ENCODE results near the gene DNAJC11.

The DNAJC11 gene

DNA sequence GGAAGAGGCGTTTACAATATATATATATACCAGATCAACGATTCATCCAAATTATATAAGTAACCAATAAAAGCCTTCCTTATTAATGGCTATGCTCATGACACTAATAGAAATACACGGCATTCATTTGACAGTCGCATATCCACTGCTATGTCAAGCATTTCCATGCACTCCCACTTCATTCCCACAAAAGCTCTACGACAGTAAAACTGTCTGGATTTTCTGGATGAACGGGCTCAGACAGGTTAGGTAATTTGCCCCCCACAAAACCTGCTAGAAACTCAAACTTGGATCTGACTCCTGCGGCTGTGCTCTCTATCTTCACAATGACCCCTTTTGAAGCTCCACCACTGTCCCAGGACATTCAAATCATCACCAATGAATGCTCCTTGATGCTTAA is 11.4 kb downstream of the DNAJC11 start:
- ChIA-PET CTCF (interaction anchor here (0.8 to 4.0 kb wide), 3 partner anchors 11 to 29 kb away, joined by 3 to 35 read pairs (median 3); partner anchors contain the start of gene DNAJC11), POLR2A (no interaction called here)
- H3K4me3 ChIP-seq (ENCODE audit: low read depth, low read length): no peak overlapping the region
- TF ChIP-seq, protein P1, sequence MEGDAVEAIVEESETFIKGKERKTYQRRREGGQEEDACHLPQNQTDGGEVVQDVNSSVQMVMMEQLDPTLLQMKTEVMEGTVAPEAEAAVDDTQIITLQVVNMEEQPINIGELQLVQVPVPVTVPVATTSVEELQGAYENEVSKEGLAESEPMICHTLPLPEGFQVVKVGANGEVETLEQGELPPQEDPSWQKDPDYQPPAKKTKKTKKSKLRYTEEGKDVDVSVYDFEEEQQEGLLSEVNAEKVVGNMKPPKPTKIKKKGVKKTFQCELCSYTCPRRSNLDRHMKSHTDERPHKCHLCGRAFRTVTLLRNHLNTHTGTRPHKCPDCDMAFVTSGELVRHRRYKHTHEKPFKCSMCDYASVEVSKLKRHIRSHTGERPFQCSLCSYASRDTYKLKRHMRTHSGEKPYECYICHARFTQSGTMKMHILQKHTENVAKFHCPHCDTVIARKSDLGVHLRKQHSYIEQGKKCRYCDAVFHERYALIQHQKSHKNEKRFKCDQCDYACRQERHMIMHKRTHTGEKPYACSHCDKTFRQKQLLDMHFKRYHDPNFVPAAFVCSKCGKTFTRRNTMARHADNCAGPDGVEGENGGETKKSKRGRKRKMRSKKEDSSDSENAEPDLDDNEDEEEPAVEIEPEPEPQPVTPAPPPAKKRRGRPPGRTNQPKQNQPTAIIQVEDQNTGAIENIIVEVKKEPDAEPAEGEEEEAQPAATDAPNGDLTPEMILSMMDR (IDR thresholded peaks at IDR 0.05; ENCODE audit: insufficient read depth, low read length, missing control alignments): no peak
- no peak for DNase-seq (ENCODE audit: low read depth, low spot score)

DNA sequence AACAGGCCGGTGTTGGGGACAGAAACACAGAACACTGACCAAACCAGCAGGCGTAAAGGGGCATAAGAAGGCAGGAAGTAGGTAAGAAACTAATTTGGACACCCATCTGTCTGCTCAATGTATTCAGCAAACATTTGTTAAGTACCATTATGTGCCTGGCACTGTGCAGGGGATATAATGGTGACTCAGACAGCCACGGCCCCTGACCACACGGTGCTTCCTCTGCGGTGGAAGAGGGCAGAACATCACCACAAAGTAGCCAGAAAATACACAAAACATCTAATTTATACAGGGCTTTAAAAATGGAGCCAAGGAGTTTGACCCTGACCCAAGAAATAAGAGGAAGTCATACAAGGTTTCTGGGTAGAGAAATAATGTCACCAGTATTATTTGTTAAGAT is 12.9 kb downstream of the DNAJC11 start:
- POLR2A ChIA-PET: no interaction called here

DNA sequence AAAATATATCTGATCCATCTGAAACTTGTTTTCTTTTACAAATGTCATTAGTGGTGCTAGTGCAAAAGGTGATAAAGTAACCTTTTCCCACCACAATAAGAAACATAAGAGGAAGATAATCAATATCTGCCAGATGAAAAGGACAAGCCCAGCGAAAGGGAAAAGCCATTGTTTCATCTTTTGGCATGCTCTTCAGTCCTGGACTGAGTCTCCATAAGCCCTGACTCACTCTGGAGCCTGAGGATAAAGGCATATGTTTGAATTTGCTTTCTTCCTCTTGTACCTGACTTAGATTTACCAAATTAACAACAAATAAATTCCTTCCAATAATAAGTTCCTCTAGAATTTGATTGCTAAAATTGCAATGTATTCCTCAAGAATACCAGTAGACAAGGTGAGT is 13.6 kb downstream of the DNAJC11 start:
- POLR2A ChIA-PET: interaction anchor here (0.6 kb wide), 1 partner anchor 13 kb away, joined by 4 read pairs; the partner anchor contains the start of gene DNAJC11
- TF ChIP-seq, protein P1 (IDR thresholded peaks at IDR 0.05; ENCODE audit: insufficient read depth, low read length, missing control alignments): no peak
- CTCF ChIA-PET: interaction anchor here (2.4 to 4.8 kb wide), 2 partner anchors 10 to 13 kb away, joined by 8 to 47 read pairs; partner anchors contain the start of gene DNAJC11
- H3K4me3 ChIP-seq (ENCODE audit: low read depth, low read length): no peak overlapping the region
- no peak for DNase-seq (ENCODE audit: low read depth, low spot score)

More for the DNA sequence above, 12.9 kb downstream of the DNAJC11 start:
- no peak overlapping the region for H3K4me3 ChIP-seq (ENCODE audit: low read depth, low read length)
- TF ChIP-seq, protein P1 (IDR thresholded peaks at IDR 0.05; ENCODE audit: insufficient read depth, low read length, missing control alignments): no peak
- no peak for DNase-seq (ENCODE audit: low read depth, low spot score)
- CTCF ChIA-PET: interaction anchor here (4.8 kb wide), 1 partner anchor 12 kb away, joined by 47 read pairs; the partner anchor contains the start of gene DNAJC11

DNA sequence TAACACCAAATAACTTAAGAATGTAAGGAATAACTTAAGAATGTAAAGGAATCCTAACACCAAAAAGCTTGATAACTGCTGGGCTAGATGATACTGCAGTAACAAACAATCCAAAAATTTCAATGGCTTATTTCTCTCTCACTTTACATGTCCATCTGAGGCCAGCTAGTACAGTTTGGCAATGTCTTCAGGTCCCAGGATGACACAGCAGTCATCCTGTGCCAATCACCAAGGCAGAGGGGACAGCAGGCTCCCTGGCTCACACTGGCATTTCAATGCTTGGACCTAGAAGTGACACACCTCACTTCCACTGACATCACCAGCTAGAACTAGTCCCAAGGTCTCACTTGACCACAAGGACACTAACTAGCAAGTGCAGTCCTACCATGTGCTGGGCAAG is 15.3 kb downstream of the DNAJC11 start:
- POLR2A ChIA-PET: interaction anchor here (0.7 kb wide), 1 partner anchor 14 kb away, joined by 3 read pairs; no protein-coding TSS in a partner anchor
- no peak for DNase-seq (ENCODE audit: low read depth, low spot score)
- H3K4me3 ChIP-seq (ENCODE audit: low read depth, low read length): no peak overlapping the region
- TF ChIP-seq, protein P1 (IDR thresholded peaks at IDR 0.05; ENCODE audit: insufficient read depth, low read length, missing control alignments): no peak
- CTCF ChIA-PET: interaction anchor here (1.6 to 4.8 kb wide), 6 partner anchors 12 to 203 kb away, joined by 3 to 47 read pairs (median 6); partner anchors contain the start of gene DNAJC11

DNA sequence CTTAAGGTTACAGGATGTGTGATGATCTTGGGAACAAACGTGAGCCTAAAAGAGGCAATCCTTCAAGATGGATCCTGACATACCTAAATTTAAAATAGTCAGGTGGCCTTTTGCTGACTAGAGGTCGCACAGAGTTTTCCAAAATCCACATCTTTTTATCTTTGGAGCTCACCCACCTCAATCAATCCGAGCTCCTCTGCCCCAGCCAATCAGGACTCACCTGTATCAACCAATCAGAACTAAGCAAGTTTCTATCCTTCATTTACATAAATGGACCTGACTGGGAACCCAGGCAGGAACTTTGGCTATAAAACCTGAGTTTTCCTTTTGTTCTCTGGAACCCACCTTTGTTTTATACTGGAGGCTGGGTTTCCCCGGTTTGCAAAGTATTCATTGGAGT is 16.2 kb downstream of the DNAJC11 start:
- ChIA-PET CTCF (interaction anchor here (0.6 to 4.8 kb wide), 8 partner anchors 12 to 129 kb away, joined by 3 to 47 read pairs (median 5); partner anchors contain the start of gene DNAJC11), POLR2A (interaction anchor here (1.0 kb wide), 1 partner anchor 82 kb away, joined by 3 read pairs; the partner anchor contains the start of gene KLHL21)
- TF ChIP-seq, protein P1 (IDR thresholded peaks at IDR 0.05; ENCODE audit: insufficient read depth, low read length, missing control alignments): no peak
- DNase-seq (ENCODE audit: low read depth, low spot score): no peak
- no peak overlapping the region for H3K4me3 ChIP-seq (ENCODE audit: low read depth, low read length)

DNA sequence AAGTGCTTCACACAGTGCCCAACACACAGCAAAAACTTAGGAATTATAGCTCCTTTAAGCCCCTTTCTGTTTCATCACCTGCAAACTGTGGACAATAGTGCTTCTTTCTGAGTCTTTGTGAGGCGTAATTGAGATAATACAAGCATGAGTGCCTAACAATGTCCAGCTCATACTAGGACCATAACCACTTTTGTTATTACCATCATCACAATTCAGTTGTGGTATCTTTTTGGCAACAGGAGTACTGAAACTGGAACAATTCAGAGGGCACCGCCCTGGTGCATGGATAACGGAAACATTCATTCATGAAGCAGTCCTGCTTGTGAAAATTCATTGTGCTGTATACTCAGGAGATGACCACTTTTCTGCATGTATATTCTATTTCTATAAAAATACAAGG is 18.2 kb downstream of the DNAJC11 start:
- ChIA-PET POLR2A (no interaction called here), CTCF (interaction anchor here (1.5 kb wide), 1 partner anchor 18 kb away, joined by 8 read pairs; the partner anchor contains the start of gene DNAJC11)
- no peak overlapping the region for H3K4me3 ChIP-seq (ENCODE audit: low read depth, low read length)

More for the DNA sequence above, 18.2 kb downstream of the DNAJC11 start:
- no peak for DNase-seq (ENCODE audit: low read depth, low spot score)
- TF ChIP-seq, protein P1 (IDR thresholded peaks at IDR 0.05; ENCODE audit: insufficient read depth, low read length, missing control alignments): no peak
